Left ventricle myocardium inferior (tissue), 1 donor: ENCODE measurements around the gene PPP2R2B. TPM values are rescaled to one million over a fixed set of nuclear protein-coding genes. Genes with fewer than 3 reads are reported as not detected.

Experiments
- DNase-seq: peaks from one replicate; pipeline ENCODE4 v3.0.0-alpha.2; 2020
- H3K27ac ChIP-seq: fragments of 200-600 bp; replicated peaks from 2 replicates; pipeline ENCODE4 v1.8.0; 2021
- H3K27me3 ChIP-seq: fragments of 200-600 bp; 2 replicates; pipeline ENCODE4 v1.8.0; 2021; ENCODE audit warnings: low read depth
- H3K36me3 ChIP-seq: fragments of 200-600 bp; 2 replicates; pipeline ENCODE4 v1.8.0; 2021
- H3K4me1 ChIP-seq: fragments of 200-600 bp; 2 replicates; pipeline ENCODE4 v1.8.0; 2021
- H3K4me3 ChIP-seq: fragments of 200-600 bp; 2 replicates; pipeline ENCODE4 v1.8.0; 2021; ENCODE audit warnings: mild to moderate bottlenecking, moderate library complexity
- H3K9me3 ChIP-seq: fragments of 200-600 bp; replicated peaks from 2 replicates; pipeline ENCODE4 v1.8.0; 2021
- intact Hi-C: fragments of 100-400 bp; cut with micrococcal nuclease; formaldehyde crosslinking; loops from one replicate; pipeline ENCODE4 v1.11.0; 2022
- total RNA-seq: library from RNA; stranded (reverse); fragmentation: NEBNext Ultra II Directional; extraction: Animal tissue kit (Norgen Biotek cat#: 25700); gene quantifications from one replicate; pipeline ENCODE4 v1.2.1, GENCODE V29; 2021
- TF ChIP-seq, protein P1 (sequence below): fragments of 200-600 bp; IDR thresholded peaks from 2 replicates; pipeline ENCODE4 v1.8.0; 2021; ENCODE audit warnings: antibody characterized with exemption, mild to moderate bottlenecking, borderline replicate concordance
- donor health status: DM: no; HTN: yes; CAD: no; lungs with severe emphysema.

The PPP2R2B gene
- total RNA-seq, 1 donor from 2014 or later, result 0.11 TPM

DNA sequence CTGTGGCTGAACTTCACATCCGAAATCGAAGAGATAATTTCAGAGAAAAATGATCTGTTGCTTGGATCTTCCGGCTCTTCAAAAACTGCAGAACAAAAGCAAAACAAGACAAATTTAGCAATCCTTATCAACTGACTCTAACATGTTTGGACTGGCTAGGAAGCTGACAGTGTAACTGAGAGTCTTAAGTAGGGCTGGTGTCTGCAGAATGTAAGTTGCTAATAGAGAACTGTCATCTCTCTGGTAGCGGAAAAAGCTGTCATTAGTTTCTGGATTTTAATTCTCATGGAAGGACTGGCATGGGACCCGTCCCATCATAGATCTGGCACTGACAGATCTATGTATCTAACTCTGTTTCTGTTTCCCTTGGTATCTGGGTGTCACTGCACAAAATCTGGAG, 278.2 kb downstream of the PPP2R2B start:
- no peaks in the 10 kb centered on the region for H3K9me3 ChIP-seq
- TF ChIP-seq, protein P1, sequence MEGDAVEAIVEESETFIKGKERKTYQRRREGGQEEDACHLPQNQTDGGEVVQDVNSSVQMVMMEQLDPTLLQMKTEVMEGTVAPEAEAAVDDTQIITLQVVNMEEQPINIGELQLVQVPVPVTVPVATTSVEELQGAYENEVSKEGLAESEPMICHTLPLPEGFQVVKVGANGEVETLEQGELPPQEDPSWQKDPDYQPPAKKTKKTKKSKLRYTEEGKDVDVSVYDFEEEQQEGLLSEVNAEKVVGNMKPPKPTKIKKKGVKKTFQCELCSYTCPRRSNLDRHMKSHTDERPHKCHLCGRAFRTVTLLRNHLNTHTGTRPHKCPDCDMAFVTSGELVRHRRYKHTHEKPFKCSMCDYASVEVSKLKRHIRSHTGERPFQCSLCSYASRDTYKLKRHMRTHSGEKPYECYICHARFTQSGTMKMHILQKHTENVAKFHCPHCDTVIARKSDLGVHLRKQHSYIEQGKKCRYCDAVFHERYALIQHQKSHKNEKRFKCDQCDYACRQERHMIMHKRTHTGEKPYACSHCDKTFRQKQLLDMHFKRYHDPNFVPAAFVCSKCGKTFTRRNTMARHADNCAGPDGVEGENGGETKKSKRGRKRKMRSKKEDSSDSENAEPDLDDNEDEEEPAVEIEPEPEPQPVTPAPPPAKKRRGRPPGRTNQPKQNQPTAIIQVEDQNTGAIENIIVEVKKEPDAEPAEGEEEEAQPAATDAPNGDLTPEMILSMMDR, result no peak

DNA sequence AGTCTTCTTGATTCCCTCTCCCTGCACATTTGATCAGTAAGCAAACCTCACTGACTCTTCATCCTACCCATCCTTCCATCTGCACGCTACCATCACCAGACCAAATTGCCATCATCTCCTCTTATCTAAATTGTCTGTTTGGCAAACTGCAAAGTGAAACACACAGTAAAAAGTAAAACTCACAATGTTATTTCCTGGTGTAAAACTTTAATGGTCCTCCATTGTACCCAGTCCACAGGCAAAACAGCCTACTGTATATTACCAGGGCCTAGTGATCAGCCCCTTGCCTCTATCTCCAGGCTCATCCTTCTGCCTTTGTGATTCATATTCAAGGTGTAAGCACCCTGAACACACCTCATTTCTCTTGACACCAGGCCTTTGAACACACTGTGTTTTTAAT, 279.3 kb downstream of the PPP2R2B start:
- TF ChIP-seq, protein P1, result no peak
- DNase-seq, result no peak
- H3K9me3 ChIP-seq, result no peaks in the 10 kb centered on the region
- no peaks in the 10 kb centered on the region for H3K36me3 ChIP-seq
- peaks cover 23% of the 10 kb centered on the region for H3K27me3 ChIP-seq
- H3K4me1 ChIP-seq, result no peaks in the 10 kb centered on the region
- H3K27ac ChIP-seq, result no peak overlapping the region
- no peak overlapping the region for H3K4me3 ChIP-seq
- intact Hi-C loops, result no loop called here

More for the DNA sequence above, 278.2 kb downstream of the PPP2R2B start:
- Histone ChIP-seq H3K4me1 (no peaks in the 10 kb centered on the region), H3K4me3 (no peak overlapping the region), H3K27me3 (peaks cover 23% of the 10 kb centered on the region), H3K27ac (no peak overlapping the region), H3K36me3 (no peaks in the 10 kb centered on the region)
- intact Hi-C loops, result no loop called here
- DNase-seq, result no peak

DNA sequence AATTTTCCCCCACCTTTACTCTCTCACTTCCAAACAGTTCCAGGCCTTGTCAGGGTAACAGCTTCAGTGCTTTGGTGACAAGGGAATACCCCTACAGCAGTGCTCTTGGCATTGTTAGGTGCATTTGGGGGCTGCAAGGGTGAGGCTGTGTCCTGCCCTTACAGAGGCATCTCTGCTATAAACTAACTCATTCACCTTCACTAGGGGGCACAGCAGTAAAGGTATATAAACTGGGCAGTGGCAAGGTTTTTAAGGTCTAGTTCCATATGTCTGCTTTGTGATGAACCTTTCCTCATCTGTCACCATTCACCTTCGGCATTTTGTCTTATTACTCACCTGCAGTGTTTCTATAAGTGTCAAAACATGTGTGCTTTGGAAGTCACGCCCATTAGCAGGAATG, 283.5 kb downstream of the PPP2R2B start:
- Histone ChIP-seq H3K4me3 (no peak overlapping the region), H3K27me3 (peaks cover 10% of the 10 kb centered on the region), H3K4me1 (no peaks in the 10 kb centered on the region), H3K36me3 (no peaks in the 10 kb centered on the region), H3K27ac (no peak overlapping the region), H3K9me3 (no peaks in the 10 kb centered on the region)
- DNase-seq, result no peak
- intact Hi-C loops, result no loop called here
- TF ChIP-seq, protein P1, result no peak

DNA sequence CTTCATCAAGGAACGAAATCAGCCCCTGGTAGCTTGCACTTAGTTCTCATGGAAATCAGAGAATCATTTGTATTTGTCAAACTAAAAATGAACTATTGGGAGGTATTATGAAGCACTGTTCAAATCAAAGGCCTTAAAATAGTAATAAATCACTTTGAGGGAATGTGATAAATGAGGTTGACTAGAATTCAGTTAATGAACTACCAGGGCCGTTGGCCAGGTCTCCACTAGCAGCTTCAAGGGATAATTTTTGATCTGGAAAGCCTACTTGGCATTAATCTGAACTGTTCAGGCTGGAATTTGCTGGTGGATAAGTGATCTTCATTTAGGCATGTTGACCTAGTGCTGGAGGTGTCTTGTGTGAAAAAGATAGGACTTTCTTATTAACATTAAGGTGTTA, 286.2 kb downstream of the PPP2R2B start:
- Histone ChIP-seq H3K4me1 (no peaks in the 10 kb centered on the region), H3K27ac (no peak overlapping the region), H3K27me3 (no peaks in the 10 kb centered on the region), H3K4me3 (no peak overlapping the region), H3K9me3 (no peaks in the 10 kb centered on the region), H3K36me3 (no peaks in the 10 kb centered on the region)
- DNase-seq, result no peak
- TF ChIP-seq, protein P1, result no peak
- intact Hi-C loops, result no loop called here

DNA sequence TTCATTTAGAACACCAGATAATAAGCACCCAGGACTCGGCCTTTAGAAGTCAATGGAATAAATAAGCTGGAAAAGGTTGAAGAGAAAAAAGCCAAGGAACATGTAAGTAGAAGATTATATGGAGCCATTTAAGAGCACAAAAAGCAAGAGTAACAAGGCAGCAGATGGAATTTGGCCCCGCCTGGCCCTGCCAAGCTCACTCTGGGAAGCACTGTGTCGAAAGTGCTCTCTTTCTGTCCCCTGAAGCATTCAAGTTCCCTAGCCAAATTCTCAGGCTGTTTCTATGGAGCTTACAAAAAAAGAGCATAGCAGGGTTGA, 289.6 kb downstream of the PPP2R2B start:
- H3K4me3 ChIP-seq, result no peak overlapping the region
- H3K27me3 ChIP-seq, result peaks cover 9% of the 10 kb centered on the region
- intact Hi-C loops, result no loop called here
- no peaks in the 10 kb centered on the region for H3K4me1 ChIP-seq
- TF ChIP-seq, protein P1, result no peak
- no peak overlapping the region for H3K27ac ChIP-seq
- no peak for DNase-seq
- H3K36me3 ChIP-seq, result no peaks in the 10 kb centered on the region
- no peaks in the 10 kb centered on the region for H3K9me3 ChIP-seq

DNA sequence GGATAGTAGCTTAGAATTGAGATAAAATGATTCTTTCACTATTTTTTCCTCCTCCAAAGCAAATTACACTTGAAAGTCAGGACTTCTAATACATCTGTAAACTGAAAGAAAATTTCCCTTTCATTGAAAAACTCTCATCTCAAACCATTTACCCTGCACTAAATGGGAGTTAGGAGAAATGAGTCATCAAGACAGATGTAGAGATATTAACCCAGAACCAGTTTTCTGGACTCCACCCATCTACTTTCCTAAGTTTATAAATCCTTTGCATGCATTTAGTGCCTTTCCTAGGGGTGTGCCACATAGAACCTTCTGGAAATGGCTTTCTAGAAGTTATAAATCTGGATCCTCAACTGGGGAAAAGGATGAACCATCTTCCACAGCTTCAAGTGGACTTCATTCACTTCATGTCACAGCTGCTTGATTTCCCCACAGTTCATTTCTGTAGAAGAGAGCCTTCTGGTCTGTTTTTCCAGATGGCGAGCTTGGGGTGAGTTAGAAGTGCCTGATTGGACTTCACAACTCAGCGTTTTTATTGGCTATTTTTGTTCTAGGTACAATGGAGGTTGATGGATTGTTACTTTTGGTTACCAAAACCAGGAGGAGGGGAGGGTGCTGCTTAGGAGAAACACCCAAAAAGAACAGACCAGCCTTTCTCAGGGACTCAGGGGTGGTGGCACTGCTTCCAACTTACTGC, 290.1 kb downstream of the PPP2R2B start:
- Histone ChIP-seq H3K9me3 (no peaks in the 10 kb centered on the region), H3K4me1 (no peaks in the 10 kb centered on the region), H3K36me3 (no peaks in the 10 kb centered on the region), H3K27ac (no peak overlapping the region), H3K4me3 (no peak overlapping the region), H3K27me3 (peaks cover 14% of the 10 kb centered on the region)
- TF ChIP-seq, protein P1, result no peak
- intact Hi-C loops, result no loop called here
- DNase-seq, result no peak
